GM18861 (cell line): ENCODE results near the gene FOXP1.

Source experiments
- ATAC-seq: cut with Tn5 transposase; IDR thresholded peaks from one replicate; pipeline ENCODE4 v1.9.1; 2021; ENCODE audit not compliant: unreplicated experiment

The FOXP1 gene

DNA sequence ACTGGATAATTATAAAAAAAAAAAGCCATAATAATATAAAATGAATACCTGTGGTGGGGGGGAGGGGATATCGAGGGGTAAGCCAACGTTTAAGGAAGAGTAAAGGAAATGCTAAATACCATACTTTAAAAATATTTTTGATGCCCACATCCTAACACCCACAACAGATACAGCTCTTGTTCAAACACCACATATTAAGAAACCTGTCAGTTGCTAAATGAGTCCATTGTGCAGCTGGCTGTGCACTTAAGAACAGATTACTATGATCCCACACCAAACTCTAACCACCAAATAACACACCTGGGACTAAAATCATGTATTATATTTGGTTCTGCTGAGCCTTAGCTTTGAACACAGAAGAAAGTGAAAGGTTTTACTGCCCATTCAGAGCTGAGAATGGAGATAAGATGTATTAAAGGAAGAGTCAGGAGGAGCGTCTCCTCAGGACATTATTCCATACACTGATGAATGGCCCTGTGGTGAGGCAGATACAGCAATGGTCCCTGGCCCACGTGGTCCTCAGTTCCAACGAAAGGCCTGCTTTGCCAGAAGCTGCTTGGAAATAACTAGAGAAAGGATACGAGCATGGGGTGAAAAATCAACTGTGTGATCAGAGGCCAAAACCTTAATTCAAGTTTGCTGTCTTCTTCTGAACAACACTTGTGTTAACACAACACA, 515.4 kb downstream of the FOXP1 start:
- no peak for ATAC-seq

DNA sequence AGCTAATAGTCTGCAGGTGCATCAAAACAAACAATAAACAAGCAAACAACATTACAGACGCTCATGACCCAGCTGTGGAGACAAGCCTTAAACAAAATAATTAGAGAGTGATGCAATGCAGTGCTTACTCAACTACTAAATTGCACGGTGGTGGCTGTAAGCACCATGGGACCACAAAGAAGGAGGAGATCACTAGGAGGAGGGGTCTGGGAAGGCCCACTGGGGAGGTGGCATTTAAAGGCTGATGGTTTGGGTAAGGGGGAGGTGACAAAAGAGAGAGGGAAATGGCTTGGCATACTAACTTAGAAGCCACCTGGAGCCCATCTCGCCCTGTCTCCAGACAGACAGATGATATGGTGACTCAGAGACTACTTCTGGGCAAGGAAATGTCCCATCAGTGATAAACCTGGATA, 516.7 kb downstream of the FOXP1 start:
- no peak for ATAC-seq

DNA sequence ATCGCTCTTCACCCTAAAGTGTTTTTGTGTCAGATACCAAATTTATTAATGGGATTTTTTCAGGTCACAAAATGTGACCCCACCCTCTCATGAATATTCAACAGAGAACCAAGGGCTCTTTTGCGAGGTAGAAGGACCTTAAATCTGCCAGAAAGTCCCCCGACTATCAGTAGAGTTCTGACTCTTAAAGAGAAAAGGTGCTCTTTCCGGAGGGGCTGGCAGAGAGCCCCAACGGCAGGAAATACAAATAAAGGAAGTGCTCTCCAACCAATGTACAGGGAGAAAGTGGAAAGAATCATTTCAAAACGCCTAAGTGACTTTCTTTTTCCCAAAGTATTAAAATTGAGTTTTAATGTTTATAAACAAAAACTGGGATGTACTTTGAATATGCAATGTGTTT, 517.2 kb downstream of the FOXP1 start:
- ATAC-seq = no peak

DNA sequence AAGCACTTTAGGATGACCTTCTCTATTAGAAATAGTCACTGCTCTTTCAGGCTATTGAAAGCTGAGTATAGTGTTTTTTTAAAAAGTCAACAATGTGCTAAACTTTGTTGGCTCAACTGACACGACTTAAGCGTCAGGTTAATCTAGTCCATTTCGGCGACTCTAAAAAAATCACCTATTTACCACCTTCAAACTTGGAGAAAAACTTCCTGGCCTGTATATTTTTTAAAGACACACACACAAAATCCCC, 517.8 kb downstream of the FOXP1 start:
- no peak for ATAC-seq

DNA sequence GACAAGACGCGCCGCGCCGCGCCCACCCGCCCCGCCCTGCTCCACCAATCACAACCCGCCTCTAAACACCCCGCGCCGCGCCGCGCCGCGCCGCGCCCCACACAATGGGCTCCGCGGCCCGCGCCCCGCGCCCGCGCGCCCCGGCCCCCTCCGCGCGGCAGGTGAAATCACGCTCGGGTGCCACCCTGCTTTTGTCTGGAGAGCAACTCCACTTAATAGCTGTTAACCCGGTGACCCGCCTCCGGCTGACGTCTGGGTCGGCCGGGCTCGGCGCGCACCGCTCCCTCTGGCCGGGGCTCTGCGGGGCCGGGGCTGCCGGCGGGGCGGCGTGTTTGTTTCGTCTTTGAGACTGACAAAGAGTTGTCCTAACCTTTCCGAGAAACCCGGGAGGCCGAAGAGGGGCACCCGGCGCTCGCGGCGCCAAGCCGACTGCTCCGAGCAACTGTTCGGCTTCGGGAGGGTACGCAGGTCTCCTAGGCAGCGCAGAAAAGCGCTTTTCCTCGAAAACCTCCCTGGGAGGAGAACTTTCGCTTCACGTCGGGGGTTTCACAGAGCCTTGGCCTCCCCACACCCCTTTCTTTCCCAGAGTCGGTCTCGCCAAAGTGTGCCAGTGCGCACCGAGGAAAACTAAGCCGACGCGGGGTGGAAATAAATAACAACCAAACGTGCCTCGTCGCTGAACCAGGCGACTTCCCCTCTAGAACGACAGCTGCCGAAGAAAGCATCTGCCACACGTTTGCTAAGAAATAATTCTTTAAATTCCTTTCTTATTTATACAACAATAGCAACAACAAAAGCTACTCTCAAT, 518.4 kb downstream of the FOXP1 start:
- ATAC-seq = no peak

DNA sequence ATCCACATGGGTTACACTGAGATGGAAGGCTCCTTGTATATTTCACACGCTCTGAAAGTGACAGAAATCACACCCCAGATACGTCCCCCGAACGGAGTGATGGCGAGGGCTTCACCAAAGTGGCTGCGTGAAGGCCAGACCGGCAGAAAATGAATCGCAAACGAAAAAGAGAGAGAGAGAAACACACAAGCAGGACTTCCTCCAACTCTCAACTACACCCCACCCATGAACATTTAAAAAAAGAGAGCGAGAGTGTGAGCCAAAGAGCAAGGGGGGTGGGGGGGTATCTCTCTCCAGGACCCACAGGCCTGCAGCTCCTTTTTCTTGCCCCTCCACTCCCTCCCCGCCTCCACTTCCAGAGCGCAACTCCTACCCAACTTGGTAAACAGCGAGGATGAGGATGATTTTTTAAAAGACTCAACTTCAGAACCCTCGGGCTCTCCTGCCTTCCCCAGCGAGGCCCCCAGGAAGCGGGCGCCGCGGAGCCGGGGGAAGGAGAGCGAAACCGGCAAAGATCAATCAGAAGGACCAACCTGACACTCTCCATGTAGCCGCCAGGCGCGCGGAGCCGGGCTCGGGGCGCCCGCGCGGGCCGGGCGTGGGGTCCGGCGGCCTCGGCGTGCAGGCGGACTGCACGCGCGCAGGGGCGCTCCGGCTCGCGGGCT, 519.1 kb downstream of the FOXP1 start:
- no peak for ATAC-seq

DNA sequence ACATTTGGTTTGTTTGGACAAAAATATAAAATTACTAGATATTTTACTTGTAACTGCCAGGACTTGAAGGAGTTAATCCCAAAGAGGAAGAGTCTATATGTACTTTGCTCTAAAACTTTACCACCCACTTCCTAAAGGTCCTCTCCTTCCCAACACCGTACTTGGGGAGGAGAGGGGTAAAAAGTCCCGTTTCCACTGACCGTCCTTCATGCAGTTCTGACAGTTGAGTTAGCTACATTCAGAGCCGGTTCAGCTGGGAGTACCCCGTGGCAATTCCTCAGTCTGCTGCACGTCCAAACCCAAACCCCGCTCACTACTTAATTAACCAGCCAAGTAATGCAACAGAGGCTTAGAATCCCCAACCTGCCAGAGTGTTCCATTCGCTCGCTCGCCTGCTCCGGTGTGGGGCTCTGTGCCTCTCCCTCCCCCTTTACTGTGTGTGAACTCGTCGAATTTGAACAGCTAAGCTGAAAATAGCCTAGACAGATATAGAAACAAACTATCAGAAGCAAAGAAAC, 519.7 kb downstream of the FOXP1 start:
- ATAC-seq = no peak

DNA sequence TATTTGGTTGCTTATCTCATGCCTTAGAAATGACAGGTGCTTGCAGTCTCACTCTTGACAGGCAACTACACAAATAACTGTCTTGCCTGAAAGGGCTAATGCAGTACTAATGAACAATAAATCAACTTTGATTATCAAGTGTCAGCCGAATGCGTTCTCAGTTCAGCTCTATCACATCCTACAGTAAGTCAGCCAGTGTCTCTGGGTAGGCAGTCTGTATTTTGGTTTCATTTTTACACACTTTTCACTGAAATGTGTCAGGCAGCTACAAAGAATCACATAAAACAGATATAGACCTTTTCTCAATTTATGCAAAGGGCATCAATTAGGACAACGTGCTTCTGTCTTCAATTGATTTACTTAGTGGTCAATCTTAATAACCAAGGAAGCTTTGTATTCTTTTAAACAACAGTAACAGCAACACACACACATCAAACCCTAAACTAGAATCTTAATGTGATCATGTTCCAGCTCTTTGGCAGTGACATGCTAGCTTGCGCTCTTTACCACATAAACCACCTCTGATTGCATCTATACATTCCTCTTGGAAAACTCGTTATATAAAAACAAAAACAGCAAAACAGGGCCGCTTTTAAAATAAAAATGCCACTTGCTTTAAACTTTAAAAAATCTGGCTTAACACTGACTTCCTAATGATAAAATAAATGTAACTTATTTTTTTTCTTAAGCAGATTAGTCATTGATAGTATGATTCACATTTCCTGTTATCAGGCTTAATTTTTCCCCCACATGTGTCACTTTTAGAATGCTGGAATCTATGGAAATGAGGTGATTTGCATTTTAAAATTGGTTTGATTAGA, 520.4 kb downstream of the FOXP1 start:
- peak; percentile 50 for ATAC-seq

DNA sequence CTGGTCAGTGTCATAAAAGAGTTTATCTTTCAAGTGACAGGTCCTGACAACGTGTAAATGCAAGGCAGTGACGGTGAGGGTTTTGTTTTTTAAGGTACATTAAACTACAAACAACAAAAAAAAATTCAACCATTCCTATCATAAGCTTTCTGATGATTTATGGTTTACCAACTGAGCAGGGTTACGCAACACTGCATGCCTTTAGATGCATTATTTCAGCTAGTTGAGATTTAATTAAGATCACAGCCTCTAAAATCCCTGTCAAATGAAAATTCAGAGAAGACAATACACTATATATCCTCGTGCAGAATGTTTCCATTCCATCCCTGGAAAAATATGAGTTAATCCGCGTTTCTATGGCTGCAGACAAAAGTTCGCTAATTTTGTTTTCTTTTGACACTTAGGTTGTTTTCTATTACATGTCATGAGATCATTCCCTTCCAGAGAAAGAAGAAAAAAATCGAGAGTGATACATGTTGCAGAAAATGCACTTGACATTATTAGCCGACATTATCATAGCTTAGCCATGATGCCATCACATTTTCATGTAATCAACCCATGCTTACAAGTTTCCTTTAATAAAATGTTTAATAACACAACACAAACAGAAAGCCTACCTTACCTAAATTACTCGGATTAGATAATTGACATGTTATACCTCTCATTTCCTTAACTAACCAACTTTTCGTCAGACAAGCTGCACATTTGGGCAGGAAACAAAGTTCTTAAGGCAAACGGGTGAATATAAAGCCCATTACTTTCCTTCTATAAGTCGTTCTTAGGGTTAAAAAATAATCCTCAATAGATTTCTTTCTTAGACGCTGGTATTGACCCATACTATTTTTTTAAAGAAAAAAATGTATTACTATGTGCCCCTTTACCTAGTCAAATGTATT, 521.2 kb downstream of the FOXP1 start:
- no peak for ATAC-seq

DNA sequence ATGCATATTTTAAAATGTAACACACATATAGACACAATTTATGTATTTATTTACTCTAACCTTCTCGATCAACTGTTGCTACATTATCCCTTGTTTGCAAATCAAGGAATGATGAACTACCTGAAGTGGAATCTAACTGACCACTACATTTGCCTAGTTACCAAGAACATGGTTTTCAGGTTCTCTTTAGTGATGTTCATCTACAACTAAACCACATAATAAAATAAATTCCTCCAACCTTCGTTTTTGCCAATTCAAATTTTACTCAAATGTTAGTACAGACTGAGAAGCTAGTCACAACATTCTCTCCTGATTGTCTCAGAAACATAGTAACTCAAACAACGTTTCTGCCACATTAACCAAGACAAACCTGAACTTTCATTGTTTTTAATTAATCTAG, 521.9 kb downstream of the FOXP1 start:
- ATAC-seq = no peak

DNA sequence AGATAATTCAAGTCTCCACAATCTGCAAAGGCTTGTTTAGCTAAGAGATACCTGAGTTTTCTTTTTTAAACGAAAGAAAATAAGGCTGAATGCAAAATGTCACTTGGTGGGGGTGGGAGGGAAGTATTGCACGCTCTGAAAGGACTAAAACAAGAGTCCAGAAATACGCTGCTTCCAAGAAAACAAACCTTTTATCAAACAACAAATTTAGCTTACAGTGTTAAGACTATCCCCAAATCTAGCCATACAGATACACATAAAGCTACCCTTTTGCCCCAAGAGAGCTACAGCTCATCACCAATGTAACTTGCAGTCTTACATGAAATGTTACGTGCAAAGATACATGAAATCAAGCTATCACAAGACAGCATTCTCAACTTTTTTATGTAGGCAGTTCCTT, 522.5 kb downstream of the FOXP1 start:
- no peak for ATAC-seq

DNA sequence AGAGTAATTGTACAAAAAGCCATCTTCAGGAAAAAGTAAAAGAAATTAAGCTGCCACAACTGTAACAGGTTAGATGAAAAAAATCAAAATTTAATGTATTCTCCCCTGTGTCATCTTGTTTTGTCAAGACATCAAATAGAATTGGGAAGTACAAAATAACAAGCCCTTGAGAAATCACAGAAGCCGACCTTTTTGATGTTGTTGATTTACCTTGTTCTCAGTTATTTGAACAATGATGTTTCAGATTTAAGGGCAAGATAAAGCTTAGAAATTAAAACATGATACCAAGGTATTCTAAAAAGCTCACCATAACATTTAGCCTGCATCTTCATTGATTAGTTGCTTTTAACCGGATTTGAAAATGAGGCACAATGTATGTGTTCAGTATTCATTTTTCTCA, 523.0 kb downstream of the FOXP1 start:
- no peak for ATAC-seq

DNA sequence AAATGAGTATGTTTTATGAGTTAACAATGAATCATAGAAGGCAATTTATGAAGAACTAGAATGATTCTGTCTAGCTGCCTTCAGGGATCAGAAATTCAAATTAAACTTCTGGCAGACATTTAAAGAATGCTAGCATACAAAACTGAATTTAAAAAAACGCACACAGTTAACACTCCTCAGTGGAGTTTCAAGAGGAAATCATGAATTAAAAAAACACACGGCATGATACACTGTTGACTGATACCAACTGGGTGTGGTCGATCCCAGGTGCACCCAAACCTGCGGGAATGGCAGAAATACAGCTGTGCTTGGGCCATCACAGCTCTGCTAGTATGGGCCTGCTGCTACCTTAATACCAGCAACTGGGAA, 526.0 kb downstream of the FOXP1 start:
- no peak for ATAC-seq

DNA sequence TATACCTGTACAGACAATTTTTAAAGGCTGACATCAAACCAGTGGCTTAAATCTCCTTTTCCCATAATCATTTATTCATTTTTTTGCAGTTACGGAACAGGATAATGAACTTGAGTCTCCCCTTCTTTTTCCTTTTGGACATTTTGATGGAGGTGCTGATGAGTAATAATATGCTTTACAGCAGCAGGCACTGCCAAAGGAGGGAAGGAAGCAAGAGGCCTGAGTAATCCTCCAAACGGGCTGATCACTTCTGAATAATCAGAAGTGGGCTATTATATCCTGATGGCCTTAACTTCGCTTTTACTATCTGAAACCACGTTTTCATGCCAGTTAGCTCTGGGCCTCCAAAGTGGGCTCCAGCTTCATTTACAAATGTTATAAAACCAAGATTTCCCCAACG, 527.2 kb downstream of the FOXP1 start:
- no peak for ATAC-seq

DNA sequence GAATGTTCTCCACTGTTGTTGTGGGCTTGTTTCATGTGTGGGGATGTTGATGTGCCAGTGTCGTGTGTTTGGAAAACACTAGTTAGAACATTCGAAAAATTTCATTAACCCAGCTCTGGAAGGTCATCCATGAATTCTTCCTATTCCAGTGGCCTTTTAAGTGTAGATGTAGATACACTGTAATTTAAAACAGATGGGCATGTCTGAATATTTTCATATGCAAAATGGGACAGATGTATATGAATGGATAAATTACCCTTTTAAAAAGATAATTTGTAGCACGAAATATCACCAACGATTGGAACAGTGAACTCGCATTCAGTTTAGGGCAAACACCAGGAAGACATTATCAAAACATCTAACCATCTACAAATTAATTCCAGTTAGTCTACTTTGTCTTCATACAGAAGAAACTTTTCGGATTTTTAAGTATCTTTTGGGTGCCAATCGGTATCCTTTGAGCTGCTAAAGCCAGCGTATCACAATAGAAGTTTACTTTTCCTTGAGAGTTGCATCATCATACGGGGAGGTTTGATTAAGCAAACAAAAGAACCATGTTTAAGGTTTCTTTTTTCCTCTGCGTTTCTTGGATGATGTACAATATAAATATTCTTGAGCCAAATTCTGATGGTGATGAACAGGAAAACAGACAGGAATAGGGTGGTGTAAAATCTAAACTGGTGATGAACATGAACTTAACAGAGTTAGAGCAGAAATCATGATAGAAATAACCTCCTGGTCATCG, 528.1 kb downstream of the FOXP1 start:
- no peak for ATAC-seq

DNA sequence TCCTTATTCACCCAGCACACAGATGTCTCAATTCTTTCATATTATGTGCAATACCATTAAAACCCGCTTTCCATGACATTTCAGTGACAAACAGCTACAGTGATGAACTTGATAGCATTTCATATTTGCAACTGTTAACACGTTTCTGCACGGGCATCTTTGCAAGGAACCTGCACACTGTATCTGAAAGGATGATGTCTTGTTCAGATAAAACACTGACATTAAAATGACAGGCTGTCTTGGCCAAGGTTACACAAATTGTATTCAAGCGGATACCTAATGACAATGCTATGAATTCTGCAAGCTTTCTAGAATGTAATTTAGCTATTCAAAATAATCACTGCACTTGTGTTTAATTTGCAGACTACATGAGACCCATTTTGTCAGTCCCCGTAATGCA, 529.2 kb downstream of the FOXP1 start:
- ATAC-seq = no peak

DNA sequence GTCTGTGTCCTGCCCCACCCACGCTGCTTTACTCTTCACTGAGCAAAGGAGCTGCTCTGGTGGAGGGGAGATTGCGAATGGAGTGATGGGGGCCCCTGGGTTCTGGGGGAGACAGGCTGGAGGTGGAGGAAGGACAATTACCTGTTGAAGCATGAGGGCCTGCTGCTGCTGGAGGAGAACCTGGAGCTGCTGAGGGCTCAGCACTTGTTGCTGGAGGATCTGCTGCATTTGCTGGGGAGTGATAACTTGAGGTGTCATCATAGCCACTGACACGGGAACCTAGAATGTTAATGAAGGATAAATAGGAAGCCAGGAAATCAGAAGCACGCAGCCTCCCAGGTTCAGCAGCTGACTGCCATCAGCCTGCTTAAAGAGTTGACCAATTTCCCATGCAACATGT, 530.0 kb downstream of the FOXP1 start:
- no peak for ATAC-seq

DNA sequence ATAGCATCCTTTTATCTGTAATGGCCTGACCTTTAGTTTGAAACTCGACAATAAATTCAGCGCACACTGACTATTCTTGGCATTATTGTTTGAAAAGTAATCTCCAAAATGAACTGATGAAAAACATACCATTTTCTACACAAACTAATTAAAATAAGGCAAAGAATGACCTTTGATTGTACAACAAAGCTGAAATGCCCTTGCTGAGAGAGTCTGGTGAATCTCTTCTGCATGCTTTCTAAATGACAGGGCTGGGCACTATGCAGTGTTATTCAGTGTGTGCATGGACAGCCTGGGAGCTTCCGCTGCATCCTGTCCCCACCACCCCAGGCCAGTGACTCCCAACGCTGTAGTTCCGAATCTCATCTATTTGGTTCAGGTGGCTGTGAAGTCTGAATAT, 530.8 kb downstream of the FOXP1 start:
- no peak for ATAC-seq

DNA sequence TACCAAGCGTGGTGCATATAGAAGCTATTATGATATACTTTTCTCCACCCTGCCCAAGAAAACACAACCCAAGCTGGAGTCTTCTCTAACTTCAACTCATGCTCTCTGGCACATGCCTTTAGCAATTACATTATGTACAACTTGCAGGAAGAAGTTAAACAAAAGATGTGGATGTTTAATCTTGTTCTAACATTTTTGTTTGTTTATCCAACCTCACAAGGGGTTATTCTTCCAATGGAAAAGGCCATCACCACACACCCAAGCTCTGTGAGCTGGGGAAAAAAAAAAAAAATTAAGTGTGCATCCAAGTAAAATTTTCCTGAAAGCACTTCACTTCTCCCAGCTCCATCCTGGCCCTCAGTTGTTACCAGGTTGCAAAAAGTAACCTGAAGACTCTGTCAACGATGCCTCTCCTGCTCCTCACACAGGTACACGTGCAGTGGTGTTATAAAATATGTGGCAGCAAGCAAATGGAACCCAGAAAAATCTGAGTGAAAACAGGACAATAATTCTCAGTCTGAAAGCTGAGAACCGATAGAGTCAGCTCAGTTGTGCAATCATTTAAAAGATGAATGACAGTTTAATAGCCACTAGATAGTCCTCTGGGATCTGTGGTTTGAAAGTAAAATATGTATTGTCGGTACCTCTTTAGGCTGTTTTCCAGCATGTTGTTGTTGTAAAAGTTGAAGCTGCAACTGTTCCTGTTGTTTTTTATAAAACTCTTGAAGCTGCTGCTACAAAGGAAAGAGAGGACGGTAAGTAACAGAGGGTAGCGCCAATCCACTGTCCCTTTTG, 531.4 kb downstream of the FOXP1 start:
- no peak for ATAC-seq
